ENCODE measurements around the gene SKIL.

SKIL gene

DNA sequence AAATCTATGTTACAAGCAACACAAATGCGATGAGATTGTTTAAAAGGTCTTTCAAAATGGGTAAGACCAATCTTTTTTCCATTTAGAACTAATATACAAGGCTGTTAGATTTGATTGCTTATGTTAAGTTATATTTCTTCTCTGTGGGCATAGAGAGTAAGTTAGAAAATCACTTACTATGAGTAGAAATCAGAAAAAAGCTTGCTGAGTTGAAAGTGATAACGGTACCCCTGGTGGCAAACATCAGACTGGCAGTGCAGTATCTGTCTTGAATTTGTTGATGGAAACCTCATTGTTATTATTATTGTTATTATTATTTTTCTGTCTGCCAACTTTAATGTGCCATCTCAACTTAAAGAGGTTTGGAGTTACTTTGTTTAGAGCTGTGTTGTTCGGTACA is 73.5 kb downstream of the SKIL start:
- no peak for DNase-seq (ENCODE audit: low read depth in 2 of 2, low spot score in 1 of 2)

DNA sequence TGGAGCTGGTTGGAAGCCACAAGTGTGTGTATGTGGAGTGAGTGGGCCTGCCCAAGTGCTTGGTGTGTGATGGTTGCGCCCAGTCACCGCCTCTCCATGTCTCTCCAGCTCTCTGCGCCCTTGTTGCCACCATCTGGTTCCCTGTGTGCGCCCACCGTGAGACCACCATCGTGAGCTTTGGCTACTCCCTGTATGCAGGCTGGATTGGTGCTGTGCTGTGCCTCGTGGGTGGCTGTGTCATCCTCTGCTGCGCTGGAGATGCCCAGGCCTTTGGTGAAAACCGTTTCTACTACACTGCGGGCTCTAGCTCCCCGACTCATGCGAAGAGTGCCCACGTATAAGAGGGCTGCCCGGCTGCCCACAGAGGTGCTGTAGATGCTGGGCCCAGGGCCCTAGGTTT is 74.9 kb downstream of the SKIL start:
- DNase-seq (ENCODE audit: low read depth in 2 of 2, low spot score in 1 of 2): no peak

DNA sequence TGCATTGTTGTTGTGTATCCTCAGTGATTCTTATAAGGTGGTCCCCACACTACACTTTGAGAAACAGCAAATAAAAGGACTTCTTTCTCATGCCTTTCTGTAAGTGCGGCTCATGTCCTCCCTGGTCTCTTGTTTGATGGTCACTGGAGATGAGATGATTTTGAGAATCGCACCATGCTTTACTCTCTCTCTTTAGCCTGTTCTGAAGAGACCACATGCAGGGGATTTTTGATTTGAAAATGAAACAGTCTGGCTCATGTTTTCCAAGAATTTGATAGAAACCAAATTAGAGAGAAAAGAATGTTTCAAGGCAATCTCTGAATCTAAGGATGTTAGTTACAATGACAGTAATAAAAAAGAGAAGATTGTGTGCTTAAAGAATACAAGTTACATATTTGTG is 79.2 kb downstream of the SKIL start:
- no peak for DNase-seq (ENCODE audit: low read depth in 2 of 2, low spot score in 1 of 2)

DNA sequence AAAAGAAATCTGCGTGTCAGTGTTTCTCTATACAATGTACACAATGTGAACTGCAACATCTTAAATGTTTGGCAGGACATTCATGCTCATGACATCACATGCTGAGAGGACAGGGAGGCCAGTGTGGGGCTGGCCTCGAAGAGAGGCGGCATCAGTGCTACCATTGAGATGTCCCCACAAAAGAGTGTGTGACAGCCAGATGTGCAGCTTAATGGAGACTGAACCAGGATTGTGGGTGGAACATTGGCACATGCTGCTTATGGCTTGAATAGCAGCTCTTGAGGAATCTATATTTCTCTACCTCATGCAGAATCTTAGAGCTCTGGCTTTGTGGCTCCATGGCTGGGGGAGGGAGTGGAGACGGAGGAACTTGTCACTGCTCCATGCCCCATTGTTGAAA is 79.7 kb downstream of the SKIL start:
- DNase-seq (ENCODE audit: low read depth in 2 of 2, low spot score in 1 of 2): no peak

DNA sequence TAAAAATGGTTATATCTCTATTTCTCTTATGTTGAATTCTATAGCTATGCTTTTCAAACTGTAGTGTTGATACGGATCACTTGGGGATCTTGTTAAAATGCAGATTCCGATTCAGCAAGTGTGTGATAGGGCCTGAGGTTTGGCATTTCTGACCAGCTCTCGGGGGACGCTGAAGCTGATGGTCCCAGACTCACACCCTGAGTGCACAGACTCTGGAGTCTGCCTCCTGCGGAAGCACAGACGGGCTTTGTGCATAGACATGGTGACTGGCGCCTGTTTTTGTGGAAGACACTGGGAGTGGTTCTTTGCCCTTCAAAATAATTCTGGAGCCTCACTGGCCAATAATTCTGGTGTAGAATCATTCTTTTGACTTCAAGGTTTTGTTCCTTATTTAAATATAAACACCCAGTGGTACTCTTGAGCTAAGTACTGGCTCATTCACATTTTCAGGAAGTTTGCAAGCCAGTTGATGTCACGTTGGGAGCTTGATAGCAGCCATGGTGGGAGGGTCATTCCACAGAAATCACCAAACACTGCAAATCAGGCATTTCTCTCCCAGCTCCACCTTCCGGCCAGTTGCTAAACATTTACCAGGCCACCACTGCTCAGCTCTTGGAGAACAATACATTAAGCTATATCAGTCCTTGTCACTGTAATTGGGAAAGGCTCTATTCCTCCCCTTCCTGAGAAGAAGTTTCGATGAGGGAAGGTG is 80.3 kb downstream of the SKIL start:
- no peak for DNase-seq (ENCODE audit: low read depth in 2 of 2, low spot score in 1 of 2)

DNA sequence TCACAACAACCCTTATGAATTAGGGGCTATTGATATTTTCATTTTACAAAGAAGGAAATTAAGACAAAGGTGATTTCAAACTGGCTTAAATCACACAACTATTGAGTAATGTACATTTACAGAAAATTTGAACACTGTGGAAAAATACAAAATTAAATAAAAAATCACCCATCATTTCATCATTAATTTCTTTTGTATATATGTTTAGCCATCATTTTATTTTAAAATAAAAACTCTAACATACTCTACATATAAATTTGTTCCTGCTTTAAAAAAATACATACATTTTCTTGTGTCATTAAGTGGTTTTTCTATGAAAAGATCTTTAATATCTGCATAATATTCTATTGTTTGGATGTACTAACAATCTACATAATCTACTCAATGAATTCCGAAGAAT is 81.3 kb downstream of the SKIL start:
- no peak for DNase-seq (ENCODE audit: low read depth in 2 of 2, low spot score in 1 of 2)

DNA sequence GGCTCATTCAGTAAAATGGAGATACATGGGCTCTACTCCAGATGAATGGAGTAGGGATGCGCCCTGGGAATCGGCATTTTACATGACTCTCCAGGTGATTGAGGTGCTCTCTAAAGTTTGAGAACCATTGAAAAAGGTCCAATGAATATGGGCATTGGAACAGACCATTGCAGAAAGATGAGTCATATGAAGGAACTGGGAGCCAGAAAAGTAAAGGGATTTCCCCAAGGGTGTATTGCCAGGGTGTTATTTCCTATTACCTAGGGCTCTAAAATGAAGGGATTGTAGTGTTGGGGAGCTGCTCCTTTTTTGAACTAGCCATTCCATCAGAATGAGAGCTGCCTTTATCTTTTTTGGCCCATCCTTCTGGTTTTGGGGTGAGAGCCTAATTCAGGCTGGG is 82.8 kb downstream of the SKIL start:
- DNase-seq (ENCODE audit: low read depth in 2 of 2, low spot score in 1 of 2): no peak

DNA sequence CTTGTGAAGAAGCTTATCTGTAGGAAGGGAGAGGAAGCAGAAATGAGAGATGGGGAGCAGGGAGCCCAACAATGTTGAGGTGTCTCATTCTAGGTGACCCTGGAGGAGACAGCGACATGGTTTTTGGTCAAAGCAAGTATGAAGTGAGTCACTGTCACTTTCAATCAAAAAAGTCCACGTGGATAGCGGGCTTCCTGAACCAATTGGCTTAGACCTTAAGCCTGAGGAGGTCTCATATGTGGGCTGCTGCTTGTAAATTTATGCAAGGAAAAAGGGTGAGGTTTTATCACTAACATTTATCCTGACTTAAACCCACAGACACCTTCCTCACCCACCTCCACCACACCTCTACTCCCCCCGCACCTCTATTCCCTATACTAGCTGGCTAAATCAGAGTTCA is 83.9 kb downstream of the SKIL start:
- DNase-seq (ENCODE audit: low read depth in 2 of 2, low spot score in 1 of 2): no peak

DNA sequence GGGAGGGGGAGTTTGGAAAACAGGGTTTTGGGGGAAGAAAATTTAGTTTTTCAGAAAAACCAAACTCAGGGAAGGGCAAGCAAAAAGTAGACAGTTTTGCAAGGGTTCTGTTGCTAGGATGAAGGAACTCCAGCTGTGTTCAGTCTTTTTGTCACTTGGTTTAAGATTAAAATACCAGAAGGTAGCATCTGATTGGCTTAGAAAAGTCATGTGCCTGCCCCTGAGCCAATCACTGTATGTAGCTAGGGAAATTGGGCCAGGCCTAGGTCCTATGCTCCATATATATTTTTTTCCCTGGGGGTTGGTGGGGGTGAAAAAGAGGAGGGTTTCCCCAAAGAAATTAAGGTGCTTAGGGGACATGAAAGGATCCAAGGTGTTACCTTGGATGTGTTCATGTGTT is 85.4 kb downstream of the SKIL start:
- no peak for DNase-seq (ENCODE audit: low read depth in 2 of 2, low spot score in 1 of 2)

DNA sequence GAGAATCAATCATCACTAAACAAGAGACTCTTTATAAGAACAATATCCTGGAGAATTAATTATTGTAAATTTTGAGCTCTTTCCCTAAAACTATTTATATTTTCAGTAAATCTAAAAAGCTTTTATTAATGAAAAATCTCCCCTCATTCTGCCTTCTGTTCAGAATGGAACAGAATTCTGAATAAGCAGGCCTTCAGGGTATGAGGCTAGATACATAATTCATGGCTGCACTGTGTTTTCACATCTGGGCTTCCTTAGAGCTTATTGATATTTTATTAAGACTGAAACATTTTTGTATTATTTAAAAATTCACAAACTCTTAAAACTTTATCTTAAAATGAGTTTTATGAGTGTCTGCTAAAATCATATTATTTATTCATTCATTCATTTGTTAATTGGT is 85.9 kb downstream of the SKIL start:
- no peak for DNase-seq (ENCODE audit: low read depth in 2 of 2, low spot score in 1 of 2)

Data from stimulated activated CD8-positive, alpha-beta memory T cell treated with anti-CD3 and anti-CD28 coated beads, Interleukin-4, amount 100 ng/mL, for 1 hour (primary cell).